ENCODE results near the gene TUBB4A. TPM values are rescaled to one million over a fixed set of nuclear protein-coding genes. Genes with fewer than 3 reads are reported as not detected.

The TUBB4A gene
- total RNA-seq, 1 experiment from 2014 or later, result 20.3 TPM

GRCh38 chr19:6480848-6481415 is 21.2 kb downstream of the TUBB4A start:
- Histone ChIP-seq H3K27me3 (ENCODE audit: insufficient read depth, low read length) (no peaks in the 10 kb centered on the region), H3K79me2 (ENCODE audit: insufficient read depth, low read length) (no peaks in the 10 kb centered on the region), H3T11ph (ENCODE audit: low read length) (no peak overlapping the region), H3K18ac (ENCODE audit: insufficient read length, low read depth, low read length) (no peak overlapping the region), H4K5ac (ENCODE audit: insufficient read length, low read depth, low read length) (no peak overlapping the region), H3K9me3 (ENCODE audit: control insufficient read depth, low read depth, low read length) (no peaks in the 10 kb centered on the region), H2BK120ac (ENCODE audit: low read depth, low read length, poor library complexity, severe bottlenecking) (no peak overlapping the region), H3K4me2 (ENCODE audit: insufficient read depth, insufficient read length, low read length) (no peak overlapping the region), H2BK20ac (ENCODE audit: low read depth, low read length, poor library complexity, severe bottlenecking) (no peak overlapping the region), H3K23me2 (ENCODE audit: insufficient read length, low read depth, low read length, poor library complexity, severe bottlenecking) (peaks cover 4% of the 10 kb centered on the region), H3K56ac (ENCODE audit: insufficient read length, low read depth, low read length) (no peak overlapping the region), H2BK15ac (ENCODE audit: low read depth, low read length) (no peak overlapping the region), H2AFZ (ENCODE audit: low read length) (no peak overlapping the region), H2AK5ac (ENCODE audit: insufficient read length, low read length) (no peak overlapping the region), H3K9ac (ENCODE audit: extremely low read depth, insufficient read length, low read length) (no peak overlapping the region), H4K8ac (replicated peaks; ENCODE audit: insufficient read length, low read depth, low read length) (no peak overlapping the region), H3K27ac (ENCODE audit: insufficient read length, low read depth, low read length) (no peak overlapping the region), H3K23ac (ENCODE audit: insufficient read length, low read depth, low read length) (no peak overlapping the region), H3K14ac (ENCODE audit: insufficient read depth, low read length) (no peak overlapping the region), H3K79me1 (ENCODE audit: insufficient read depth, low read depth, low read length, poor library complexity, severe bottlenecking) (no peaks in the 10 kb centered on the region), H4K91ac (ENCODE audit: insufficient read length, low read depth, low read length) (no peak overlapping the region), H3K4me1 (ENCODE audit: insufficient read depth, low read length) (no peaks in the 10 kb centered on the region), H2BK12ac (ENCODE audit: insufficient read length, low read depth, low read length) (no peak overlapping the region), H2BK5ac (ENCODE audit: insufficient read length, low read length) (no peak overlapping the region), H4K20me1 (ENCODE audit: control insufficient read depth, insufficient read depth, insufficient read length) (no peaks in the 10 kb centered on the region), H3K4ac (ENCODE audit: low read depth, low read length) (no peak overlapping the region)
- H3K36me3 Mint-ChIP-seq (ENCODE audit: insufficient read depth in 1 of 3, low read depth in 3 of 3), result no peaks in the 10 kb centered on the region
- H3K9me3 Mint-ChIP-seq, result no peaks in the 10 kb centered on the region
- H3K27me3 Mint-ChIP-seq (ENCODE audit: low read depth), result peaks cover 6% of the 10 kb centered on the region
- H3K4me1 Mint-ChIP-seq, result peaks cover 9 to 15% of the 10 kb centered on the region in 2 experiments
- peak overlapping the region in 1 of 2 experiments; percentile 39; a peak in 1 of 5 replicates for H3K4me3 Mint-ChIP-seq
- no CpG with 5 or more reads among the region's 10 CpGs for WGBS (ENCODE audit: extremely low coverage, insufficient read length, low lambda C conversion rate)
- H3K27ac Mint-ChIP-seq, result no peak overlapping the region
- TF ChIP-seq CTCF (conservative IDR thresholded peaks at IDR 0.05), result no peak
- no peak for DNase-seq

All from H9 (cell line).